Measurements from ENCODE around the gene TASOR2. TPM values are rescaled to one million over a fixed set of nuclear protein-coding genes. Genes with fewer than 3 reads are reported as not detected.
A peak's percentile ranks its signal among the peaks of the same experiment; 100 is the strongest.

The TASOR2 gene
- total RNA-seq, 2 experiments from 2014 or later: 41.8 to 43.8 TPM

GRCh38 chr10:5670662-5671375 lies 13.8 kb upstream of the TASOR2 start:
- Mint-ChIP-seq H3K4me1 (ENCODE audit: low read depth) (peaks cover 10% of the 10 kb centered on the region), H3K9me3 (peaks cover 15% of the 10 kb centered on the region), H3K27me3 (no peaks in the 10 kb centered on the region), H3K36me3 (peaks cover 2% of the 10 kb centered on the region), H3K4me3 (no peak overlapping the region), H3K27ac (no peak overlapping the region)
- DNase-seq: no peak
- intact Hi-C loops (cut with micrococcal nuclease): no loop called here
- POLR2A ChIA-PET: no interaction called here
- CTCF ChIA-PET: interaction anchor here (2.7 kb wide), 1 partner anchor 48 kb away, joined by 10 read pairs; no protein-coding TSS in a partner anchor

DNA sequence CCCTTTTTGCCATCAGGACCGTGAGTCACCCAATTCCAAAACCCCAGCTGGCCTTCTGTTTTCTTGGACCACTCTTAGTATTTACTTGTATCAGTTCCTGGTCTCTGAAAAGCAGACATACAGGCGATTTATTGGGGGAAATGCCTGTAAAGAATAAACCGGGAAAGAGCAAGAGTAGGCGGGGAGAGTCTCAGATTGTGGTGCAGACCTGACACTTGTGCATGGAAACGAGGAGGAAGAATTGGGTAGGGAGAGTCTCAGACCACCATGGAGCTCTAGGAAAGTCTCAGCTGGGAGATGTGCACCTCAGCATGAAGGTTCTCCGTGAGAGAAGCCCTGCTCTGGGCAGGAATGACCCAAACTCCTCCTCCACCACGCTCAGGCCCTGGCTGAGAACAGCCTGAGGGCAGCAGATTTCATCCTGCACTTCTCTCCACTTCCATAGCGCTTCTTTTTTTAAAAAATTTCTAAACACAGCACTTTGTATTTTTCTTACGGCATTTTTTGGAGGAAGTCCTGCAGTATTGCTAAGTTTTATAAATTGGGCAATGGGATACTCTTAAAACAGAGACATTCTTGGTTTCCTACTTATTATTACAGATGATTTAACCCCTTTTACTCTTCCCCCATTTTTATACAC lies 6.1 kb upstream of the TASOR2 start:
- no peak for DNase-seq
- CTCF ChIA-PET: interaction anchor here (2.6 kb wide), 1 partner anchor 49 kb away, joined by 9 read pairs; no protein-coding TSS in a partner anchor
- Mint-ChIP-seq H3K27ac (no peak overlapping the region), H3K27me3 (peaks cover 12% of the 10 kb centered on the region), H3K4me3 (no peak overlapping the region), H3K36me3 (peaks cover 2% of the 10 kb centered on the region), H3K4me1 (ENCODE audit: low read depth) (peaks cover 19% of the 10 kb centered on the region), H3K9me3 (peaks cover 8% of the 10 kb centered on the region)
- POLR2A ChIA-PET: no interaction called here
- intact Hi-C loops (cut with micrococcal nuclease): no loop called here

DNA sequence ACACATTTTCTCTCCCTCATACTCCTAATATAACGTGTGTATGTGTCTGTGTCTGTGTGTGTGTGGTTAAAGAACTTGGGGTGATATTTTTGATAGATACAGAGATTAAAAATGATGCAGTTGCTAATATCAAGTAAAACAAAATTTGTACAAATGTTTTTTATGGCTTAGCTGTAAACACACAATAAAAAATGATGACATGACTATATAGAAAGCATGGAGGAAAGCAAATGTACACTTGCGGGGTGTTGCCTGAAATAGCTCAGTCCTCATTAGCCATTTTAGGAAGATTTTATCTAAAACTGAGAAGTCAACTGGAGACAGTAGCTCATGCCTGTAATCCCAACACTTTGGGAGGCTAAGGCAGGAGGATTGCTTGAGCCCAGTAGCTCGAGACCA lies 5.6 kb upstream of the TASOR2 start:
- Mint-ChIP-seq H3K27ac (no peak overlapping the region), H3K36me3 (no peaks in the 10 kb centered on the region), H3K4me1 (ENCODE audit: low read depth) (peaks cover 22% of the 10 kb centered on the region), H3K4me3 (no peak overlapping the region), H3K27me3 (peaks cover 12% of the 10 kb centered on the region), H3K9me3 (peaks cover 5% of the 10 kb centered on the region)
- intact Hi-C loops (cut with micrococcal nuclease): no loop called here
- no peak for DNase-seq
- ChIA-PET POLR2A (no interaction called here), CTCF (interaction anchor here (2.6 kb wide), 1 partner anchor 50 kb away, joined by 9 read pairs; no protein-coding TSS in a partner anchor)

DNA sequence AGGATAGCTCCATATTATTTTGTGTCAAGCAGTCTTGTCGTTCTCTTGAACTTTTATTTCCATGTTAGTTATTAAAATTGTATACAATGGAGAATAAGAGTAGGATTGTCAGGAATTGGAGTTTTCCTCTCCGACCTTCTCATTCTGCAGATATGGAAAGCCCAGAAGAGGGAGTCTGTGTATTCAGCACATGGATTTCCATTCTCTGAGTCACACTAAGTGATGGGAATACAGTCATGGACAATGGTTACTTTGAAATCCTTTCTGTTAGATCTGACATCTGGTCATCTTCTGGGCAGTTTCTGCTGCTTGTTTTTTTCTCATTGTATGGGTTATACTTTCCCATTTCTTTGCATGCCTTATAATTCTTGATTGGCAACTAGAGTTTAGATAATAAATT lies 5.0 kb upstream of the TASOR2 start:
- Mint-ChIP-seq H3K27ac (no peak overlapping the region), H3K36me3 (no peaks in the 10 kb centered on the region), H3K27me3 (peaks cover 12% of the 10 kb centered on the region), H3K9me3 (no peaks in the 10 kb centered on the region), H3K4me1 (ENCODE audit: low read depth) (peaks cover 28% of the 10 kb centered on the region), H3K4me3 (no peak overlapping the region)
- ChIA-PET CTCF (interaction anchor here (2.6 kb wide), 1 partner anchor 50 kb away, joined by 9 read pairs; no protein-coding TSS in a partner anchor), POLR2A (no interaction called here)
- intact Hi-C loops (cut with micrococcal nuclease): loop anchor here (10.0 kb wide), 2 partner anchors 375 to 385 kb away; no protein-coding TSS in a partner anchor
- no peak for DNase-seq

- Mint-ChIP-seq H3K4me3 (no peak overlapping the region), H3K36me3 (peaks cover 4% of the 10 kb centered on the region), H3K9me3 (no peaks in the 10 kb centered on the region), H3K27me3 (peaks cover 12% of the 10 kb centered on the region), H3K27ac (peak overlapping the region; percentile 38), H3K4me1 (ENCODE audit: low read depth) (peaks cover 38% of the 10 kb centered on the region)
- ChIA-PET POLR2A (interaction anchor here (0.9 kb wide), 1 partner anchor 11 kb away, joined by 3 read pairs; no protein-coding TSS in a partner anchor), CTCF (interaction anchor here (1.4 kb wide), 1 partner anchor 49 kb away, joined by 4 read pairs; no protein-coding TSS in a partner anchor)
- intact Hi-C loops (cut with micrococcal nuclease): loop anchor here (10.0 kb wide), 2 partner anchors 373 to 387 kb away; no protein-coding TSS in a partner anchor
- no peak for DNase-seq
These were observed 2.7 kb upstream of the TASOR2 start for GRCh38 chr10:5681930-5682329.

DNA sequence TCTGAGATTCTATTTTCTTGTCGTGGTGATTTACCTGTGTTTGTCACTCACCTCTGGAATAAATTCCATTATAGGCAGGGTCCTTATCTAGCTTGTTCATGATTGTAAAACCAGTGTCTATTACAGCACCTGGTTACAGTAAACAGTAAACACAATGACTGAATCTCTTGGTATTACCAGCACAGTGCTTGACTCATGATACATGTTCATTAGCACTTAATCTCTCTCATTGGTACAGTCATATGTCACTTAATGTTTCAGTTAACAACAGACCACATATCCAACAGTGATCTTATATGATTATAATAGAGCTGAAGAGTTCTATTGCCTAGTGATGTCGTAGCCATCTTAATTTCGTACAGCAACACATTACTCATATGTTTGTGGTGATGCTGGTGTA lies 1.6 kb upstream of the TASOR2 start:
- POLR2A ChIA-PET: no interaction called here
- DNase-seq: no peak
- Mint-ChIP-seq H3K4me3 (no peak overlapping the region), H3K27ac (peak overlapping the region; percentile 38), H3K27me3 (peaks cover 7% of the 10 kb centered on the region), H3K36me3 (peaks cover 4% of the 10 kb centered on the region), H3K9me3 (no peaks in the 10 kb centered on the region), H3K4me1 (ENCODE audit: low read depth) (peaks cover 48% of the 10 kb centered on the region)
- intact Hi-C loops (cut with micrococcal nuclease): loop anchor here (10.0 kb wide), 2 partner anchors 372 to 388 kb away; no protein-coding TSS in a partner anchor
- CTCF ChIA-PET: interaction anchor here (1.0 to 2.3 kb wide), 3 partner anchors 53 to 207 kb away, joined by 3 to 9 read pairs (median 3); partner anchors contain the start of genes ANKRD16 and FBH1

DNA sequence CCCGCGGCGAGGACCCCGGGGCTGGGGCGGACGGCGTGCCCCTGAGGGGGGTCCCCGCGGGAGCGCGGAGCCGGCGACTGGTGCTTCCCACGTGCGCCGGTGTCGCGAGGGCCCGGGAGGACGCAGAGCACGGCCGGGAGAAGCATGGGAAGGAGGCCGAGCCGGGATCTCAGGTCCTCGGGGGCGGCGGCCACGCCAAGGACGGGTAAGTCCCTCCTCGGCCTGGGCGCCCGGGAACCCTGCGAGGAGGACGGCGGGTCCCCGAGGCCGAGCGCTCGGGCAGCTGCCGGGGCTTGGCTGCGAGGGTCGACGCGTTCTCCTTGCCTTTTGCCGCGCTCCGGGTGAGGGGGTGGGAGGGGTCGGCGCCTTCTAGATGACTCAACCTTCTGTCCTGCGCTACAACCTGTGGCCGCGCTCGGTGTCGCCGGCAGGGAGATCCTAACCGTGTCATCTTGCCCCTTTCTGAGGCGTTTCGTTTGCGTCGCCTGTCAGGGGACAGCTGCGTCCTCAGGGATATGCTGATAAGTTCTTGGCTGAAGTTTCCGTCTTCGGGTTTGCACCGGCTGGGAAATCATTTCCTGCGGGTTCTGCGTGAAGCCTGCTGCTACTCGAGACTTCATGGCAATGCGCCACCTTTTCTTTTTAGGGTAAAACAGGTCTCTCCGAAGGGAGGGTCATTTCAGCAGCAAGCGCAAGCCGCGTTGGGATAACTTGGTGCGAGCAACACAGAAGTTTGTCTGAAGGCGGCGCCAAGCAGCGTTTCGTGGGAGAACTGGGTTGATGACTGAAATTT lies 529 bp downstream of the TASOR2 start:
- ChIA-PET CTCF (interaction anchor here (1.2 to 2.3 kb wide), 3 partner anchors 32 to 133 kb away, joined by 3 to 9 read pairs (median 4); no protein-coding TSS in a partner anchor), POLR2A (interaction anchor here (0.9 to 1.1 kb wide), 2 partner anchors 20 to 135 kb away, joined by 4 to 8 read pairs; no protein-coding TSS in a partner anchor)
- intact Hi-C loops (cut with micrococcal nuclease): loop anchor here (1.0 to 10.0 kb wide), 10 partner anchors 18 to 390 kb away; partner anchors contain the start of genes ASB13, FBH1, GDI2 and IL15RA
- H3K27ac Mint-ChIP-seq: peak overlapping the region; percentile 94
- no peaks in the 10 kb centered on the region for H3K27me3 Mint-ChIP-seq
- H3K4me1 Mint-ChIP-seq (ENCODE audit: low read depth): peaks cover 59% of the 10 kb centered on the region
- H3K9me3 Mint-ChIP-seq: no peaks in the 10 kb centered on the region
- peaks cover 5% of the 10 kb centered on the region for H3K36me3 Mint-ChIP-seq
- DNase-seq: peak; percentile 87
- peak overlapping the region; percentile 98 for H3K4me3 Mint-ChIP-seq

- peaks cover 5% of the 10 kb centered on the region for H3K36me3 Mint-ChIP-seq
- H3K27ac Mint-ChIP-seq: peak overlapping the region; percentile 94
- DNase-seq: no peak
- no peaks in the 10 kb centered on the region for H3K27me3 Mint-ChIP-seq
- H3K9me3 Mint-ChIP-seq: no peaks in the 10 kb centered on the region
- intact Hi-C loops (cut with micrococcal nuclease): loop anchor here (1.0 to 10.0 kb wide), 9 partner anchors 19 to 391 kb away; partner anchors contain the start of genes ASB13, FBH1 and IL15RA
- peaks cover 63% of the 10 kb centered on the region for H3K4me1 Mint-ChIP-seq (ENCODE audit: low read depth)
- H3K4me3 Mint-ChIP-seq: peak overlapping the region; percentile 98
- POLR2A ChIA-PET: interaction anchor here (1.1 kb wide), 1 partner anchor 21 kb away, joined by 8 read pairs; no protein-coding TSS in a partner anchor
- CTCF ChIA-PET: no interaction called here
These were observed 1.2 kb downstream of the TASOR2 start for GRCh38 chr10:5685764-5686240.

DNA sequence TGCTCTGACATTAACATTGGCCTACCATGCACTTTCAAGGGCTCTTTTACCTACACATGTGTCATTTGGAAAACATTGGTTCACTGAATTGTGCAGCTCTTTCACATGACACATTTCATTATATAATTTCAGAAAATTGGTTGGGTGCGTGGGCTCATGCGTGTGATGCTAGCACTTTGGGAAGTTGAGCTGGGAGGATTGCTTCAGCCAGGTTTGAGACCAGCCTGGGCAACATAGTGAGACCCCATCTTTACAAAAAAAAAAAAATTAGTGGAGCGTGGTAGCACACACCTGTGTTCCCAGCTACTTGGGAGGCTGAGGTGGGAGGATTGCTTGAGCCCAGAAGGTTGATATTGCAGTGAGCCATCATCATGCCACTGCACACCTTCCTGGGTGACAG lies 3.9 kb downstream of the TASOR2 start:
- no peak for DNase-seq
- intact Hi-C loops (cut with micrococcal nuclease): loop anchor here (5.0 to 10.0 kb wide), 4 partner anchors 44 to 394 kb away; partner anchors contain the start of gene IL15RA
- peaks cover 5% of the 10 kb centered on the region for H3K36me3 Mint-ChIP-seq
- no peaks in the 10 kb centered on the region for H3K27me3 Mint-ChIP-seq
- H3K27ac Mint-ChIP-seq: no peak overlapping the region
- no peak overlapping the region for H3K4me3 Mint-ChIP-seq
- no peaks in the 10 kb centered on the region for H3K9me3 Mint-ChIP-seq
- CTCF ChIA-PET: interaction anchor here (1.1 to 1.7 kb wide), 2 partner anchors 22 to 65 kb away, joined by 3 to 4 read pairs; no protein-coding TSS in a partner anchor
- POLR2A ChIA-PET: no interaction called here
- peaks cover 61% of the 10 kb centered on the region for H3K4me1 Mint-ChIP-seq (ENCODE audit: low read depth)

DNA sequence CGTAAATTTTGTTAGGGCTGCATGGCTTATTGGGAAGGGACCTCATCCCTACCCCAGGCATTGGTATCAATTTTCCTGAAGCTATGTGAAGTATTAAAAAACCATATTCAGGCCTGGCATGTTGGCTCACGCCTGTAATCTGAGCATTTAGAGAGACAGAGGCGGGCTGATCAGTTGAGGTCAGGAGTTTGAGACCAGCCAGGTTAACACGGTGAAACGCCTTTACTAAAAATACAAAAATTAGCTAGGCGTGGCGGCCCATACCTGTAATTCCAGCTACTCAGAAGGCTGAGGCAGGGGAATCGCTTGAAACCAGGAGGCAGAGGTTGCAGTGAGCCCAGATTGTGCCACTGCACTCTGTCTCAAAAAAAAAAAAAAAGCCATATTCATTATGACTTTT lies 7.1 kb downstream of the TASOR2 start:
- Mint-ChIP-seq H3K27ac (no peak overlapping the region), H3K27me3 (no peaks in the 10 kb centered on the region)

More for the DNA sequence above, 7.1 kb downstream of the TASOR2 start:
- no peak for DNase-seq
- peaks cover 65% of the 10 kb centered on the region for H3K4me1 Mint-ChIP-seq (ENCODE audit: low read depth)
- CTCF ChIA-PET: interaction anchor here (0.6 to 1.5 kb wide), 2 partner anchors 25 to 61 kb away, joined by 3 read pairs; no protein-coding TSS in a partner anchor
- intact Hi-C loops (cut with micrococcal nuclease): no loop called here
- H3K9me3 Mint-ChIP-seq: no peaks in the 10 kb centered on the region
- H3K36me3 Mint-ChIP-seq: peaks cover 1% of the 10 kb centered on the region
- H3K4me3 Mint-ChIP-seq: peak overlapping the region; percentile 26
- POLR2A ChIA-PET: interaction anchor here (0.6 to 1.2 kb wide), 4 partner anchors 9 to 122 kb away, joined by 3 to 6 read pairs (median 4); partner anchors contain the start of gene GDI2
